Peyer's patch (tissue), 4 donors: ENCODE data around the gene HECTD2.

Experiments
- POLR2A ChIP-seq, 2 donors: fragments of 450-650 bp; IDR thresholded peaks; one replicate each; pipeline ENCODE4 v1.5.1; 2017; ENCODE audit warnings: antibody characterized with exemption in 2 of 2, mild to moderate bottlenecking in 2 of 2, moderate library complexity in 2 of 2
- TF ChIP-seq, protein P1 (sequence below), 6 experiments: fragments of 450-650 bp in 4 of 6; fragments of 200-600 bp in 2 of 6; sonication (generic) in 1 of 6; IDR thresholded peaks; one replicate each; pipeline ENCODE4 v1.5.1; 2017 to 2019; ENCODE audit warnings: antibody characterized with exemption in 6 of 6, mild to moderate bottlenecking in 3 of 6, moderate library complexity in 1 of 6

DNA sequence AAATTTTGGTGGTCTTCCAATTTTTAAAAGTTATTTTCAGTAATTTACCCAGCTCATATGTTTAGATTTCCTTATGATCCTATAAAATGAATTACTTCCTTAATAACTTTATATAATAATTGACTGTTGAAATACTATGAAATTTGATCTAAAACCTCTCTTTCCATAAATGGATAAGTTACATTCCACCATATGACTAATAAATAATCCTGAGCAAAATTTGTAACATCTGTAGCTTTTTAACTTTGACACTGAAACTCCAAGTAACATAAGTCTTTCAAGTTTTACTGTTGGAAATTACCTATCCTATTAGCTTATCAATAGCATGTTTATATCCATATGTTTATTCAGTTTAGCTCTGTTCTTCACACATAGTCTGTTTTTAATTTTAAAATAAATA is 85.3 kb downstream of the HECTD2 start:
- no peak for TF ChIP-seq POLR2A (IDR thresholded peaks at IDR 0.05)
- TF ChIP-seq, protein P1, sequence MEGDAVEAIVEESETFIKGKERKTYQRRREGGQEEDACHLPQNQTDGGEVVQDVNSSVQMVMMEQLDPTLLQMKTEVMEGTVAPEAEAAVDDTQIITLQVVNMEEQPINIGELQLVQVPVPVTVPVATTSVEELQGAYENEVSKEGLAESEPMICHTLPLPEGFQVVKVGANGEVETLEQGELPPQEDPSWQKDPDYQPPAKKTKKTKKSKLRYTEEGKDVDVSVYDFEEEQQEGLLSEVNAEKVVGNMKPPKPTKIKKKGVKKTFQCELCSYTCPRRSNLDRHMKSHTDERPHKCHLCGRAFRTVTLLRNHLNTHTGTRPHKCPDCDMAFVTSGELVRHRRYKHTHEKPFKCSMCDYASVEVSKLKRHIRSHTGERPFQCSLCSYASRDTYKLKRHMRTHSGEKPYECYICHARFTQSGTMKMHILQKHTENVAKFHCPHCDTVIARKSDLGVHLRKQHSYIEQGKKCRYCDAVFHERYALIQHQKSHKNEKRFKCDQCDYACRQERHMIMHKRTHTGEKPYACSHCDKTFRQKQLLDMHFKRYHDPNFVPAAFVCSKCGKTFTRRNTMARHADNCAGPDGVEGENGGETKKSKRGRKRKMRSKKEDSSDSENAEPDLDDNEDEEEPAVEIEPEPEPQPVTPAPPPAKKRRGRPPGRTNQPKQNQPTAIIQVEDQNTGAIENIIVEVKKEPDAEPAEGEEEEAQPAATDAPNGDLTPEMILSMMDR (IDR thresholded peaks at IDR 0.05), result no peak
